Colonic mucosa (tissue), 4 donors: ENCODE measurements around the gene SUGCT. TPM values are rescaled to one million over a fixed set of nuclear protein-coding genes. Genes with fewer than 3 reads are reported as not detected.

Experiments
- DNase-seq: peaks from one replicate; pipeline ENCODE4 v3.0.0-alpha.2; 2020
- H3K27ac ChIP-seq: fragments of 200-600 bp; one replicate; pipeline ENCODE4 v1.8.0; 2021
- H3K27me3 ChIP-seq: fragments of 200-600 bp; one replicate; pipeline ENCODE4 v1.8.0; 2021
- H3K36me3 ChIP-seq: fragments of 200-600 bp; one replicate; pipeline ENCODE4 v1.8.0; 2021
- H3K4me1 ChIP-seq: fragments of 200-600 bp; one replicate; pipeline ENCODE4 v1.8.0; 2021; ENCODE audit warnings: mild to moderate bottlenecking
- H3K4me3 ChIP-seq: fragments of 200-600 bp; one replicate; pipeline ENCODE4 v1.8.0; 2021
- H3K9ac ChIP-seq, 2 donors: one replicate each; pipeline ENCODE4 v1.7.0; 2013; ENCODE audit warnings: control low read depth in 2 of 2, low read depth in 2 of 2, low read length in 2 of 2
- H3K9me3 ChIP-seq: fragments of 200-600 bp; one replicate; pipeline ENCODE4 v1.8.0; 2021
- intact Hi-C: fragments of 100-400 bp; cut with DNase I; formaldehyde crosslinking; loops from one replicate; pipeline ENCODE4 v1.14.1; 2022
- total RNA-seq, 2 donors: library from RNA; stranded (reverse); fragmentation: NEBNext Ultra II Directional in 1 of 2; extraction: Animal tissue kit (Norgen Biotek cat#: 25700) in 1 of 2; gene quantifications; one replicate each; pipeline ENCODE4 v1.2.1, GENCODE V29; 2021
- TF ChIP-seq, protein P1 (sequence below): fragments of 200-600 bp; IDR thresholded peaks from one replicate; pipeline ENCODE4 v1.8.0; 2022; ENCODE audit warnings: antibody characterized with exemption, mild to moderate bottlenecking
- donor health status: healthy.
- donor health status: DM: no; HTN: no; CAD: no.
- donor health status: DM: no; HTN: no; CAD: no.

The SUGCT gene
- total RNA-seq, 2 donors from 2014 or later: 3.6 to 15.1 TPM

DNA sequence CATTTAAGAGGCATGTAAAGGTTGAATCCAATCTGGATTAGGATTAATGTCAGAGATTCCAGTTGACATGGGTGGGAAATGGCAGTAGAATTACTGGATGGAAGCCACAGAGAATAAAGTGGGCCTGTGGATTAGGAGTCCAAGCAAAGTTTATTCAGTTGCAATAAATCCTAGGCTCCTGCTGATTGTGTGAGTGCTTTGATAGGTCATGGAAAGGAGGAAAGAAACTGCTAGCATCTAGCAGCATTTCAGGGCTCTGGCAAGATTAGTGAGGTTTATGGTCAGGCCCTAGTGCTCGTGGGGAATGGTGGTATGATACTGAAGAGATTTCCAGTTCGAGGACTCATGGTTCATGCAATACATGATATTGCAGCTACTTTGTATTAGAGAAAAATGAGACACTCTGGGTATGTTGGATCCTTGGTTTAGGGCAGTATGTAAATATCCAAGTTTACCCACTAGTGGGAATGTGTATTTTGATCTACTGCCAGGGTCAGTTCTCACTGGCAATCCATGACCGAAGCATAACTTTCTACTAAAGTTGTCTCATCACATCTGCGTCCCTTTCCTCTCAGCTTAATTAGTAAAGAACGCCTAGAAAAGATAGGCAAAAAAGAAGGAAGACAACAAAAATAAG is 235.0 kb downstream of the SUGCT start:
- Histone ChIP-seq H3K27me3 (no peaks in the 10 kb centered on the region), H3K9me3 (no peaks in the 10 kb centered on the region), H3K4me3 (no peak overlapping the region), H3K4me1 (no peaks in the 10 kb centered on the region), H3K27ac (no peak overlapping the region), H3K9ac (no peak overlapping the region), H3K36me3 (no peaks in the 10 kb centered on the region)
- intact Hi-C loops: no loop called here
- TF ChIP-seq, protein P1, sequence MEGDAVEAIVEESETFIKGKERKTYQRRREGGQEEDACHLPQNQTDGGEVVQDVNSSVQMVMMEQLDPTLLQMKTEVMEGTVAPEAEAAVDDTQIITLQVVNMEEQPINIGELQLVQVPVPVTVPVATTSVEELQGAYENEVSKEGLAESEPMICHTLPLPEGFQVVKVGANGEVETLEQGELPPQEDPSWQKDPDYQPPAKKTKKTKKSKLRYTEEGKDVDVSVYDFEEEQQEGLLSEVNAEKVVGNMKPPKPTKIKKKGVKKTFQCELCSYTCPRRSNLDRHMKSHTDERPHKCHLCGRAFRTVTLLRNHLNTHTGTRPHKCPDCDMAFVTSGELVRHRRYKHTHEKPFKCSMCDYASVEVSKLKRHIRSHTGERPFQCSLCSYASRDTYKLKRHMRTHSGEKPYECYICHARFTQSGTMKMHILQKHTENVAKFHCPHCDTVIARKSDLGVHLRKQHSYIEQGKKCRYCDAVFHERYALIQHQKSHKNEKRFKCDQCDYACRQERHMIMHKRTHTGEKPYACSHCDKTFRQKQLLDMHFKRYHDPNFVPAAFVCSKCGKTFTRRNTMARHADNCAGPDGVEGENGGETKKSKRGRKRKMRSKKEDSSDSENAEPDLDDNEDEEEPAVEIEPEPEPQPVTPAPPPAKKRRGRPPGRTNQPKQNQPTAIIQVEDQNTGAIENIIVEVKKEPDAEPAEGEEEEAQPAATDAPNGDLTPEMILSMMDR: no peak
- no peak for DNase-seq

DNA sequence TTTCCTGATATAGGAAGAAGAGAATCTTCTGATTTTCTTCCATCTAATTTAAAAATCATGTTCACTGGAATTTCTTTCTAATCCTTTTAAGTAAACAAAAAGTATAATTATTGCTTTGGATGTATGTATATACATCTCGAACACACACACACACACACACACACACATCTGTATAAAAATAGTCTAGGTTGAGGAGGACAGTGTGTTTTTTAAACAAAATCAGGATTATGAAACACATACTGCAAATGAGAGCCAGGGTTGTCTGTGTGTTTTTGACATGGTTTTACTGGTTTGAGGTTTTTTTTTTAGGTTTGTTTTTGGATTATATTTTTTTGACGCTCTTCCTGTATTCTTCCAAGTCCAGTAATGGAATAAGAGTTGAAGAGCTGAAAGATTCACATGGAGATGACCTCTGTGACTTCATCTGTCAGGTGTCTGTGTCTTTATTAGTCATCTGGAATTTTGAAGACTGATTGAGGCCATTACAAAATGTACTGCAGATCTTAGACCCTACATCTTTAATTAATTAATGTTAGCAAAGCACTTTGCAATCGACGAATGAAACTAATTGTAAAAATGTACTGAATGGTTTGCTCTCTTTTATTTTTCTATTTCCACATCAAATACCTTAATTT is 237.1 kb downstream of the SUGCT start:
- Histone ChIP-seq H3K27ac (no peak overlapping the region), H3K9ac (no peak overlapping the region), H3K9me3 (no peaks in the 10 kb centered on the region), H3K36me3 (no peaks in the 10 kb centered on the region), H3K4me1 (no peaks in the 10 kb centered on the region), H3K27me3 (no peaks in the 10 kb centered on the region), H3K4me3 (no peak overlapping the region)
- DNase-seq: no peak
- intact Hi-C loops: no loop called here
- TF ChIP-seq, protein P1: no peak

DNA sequence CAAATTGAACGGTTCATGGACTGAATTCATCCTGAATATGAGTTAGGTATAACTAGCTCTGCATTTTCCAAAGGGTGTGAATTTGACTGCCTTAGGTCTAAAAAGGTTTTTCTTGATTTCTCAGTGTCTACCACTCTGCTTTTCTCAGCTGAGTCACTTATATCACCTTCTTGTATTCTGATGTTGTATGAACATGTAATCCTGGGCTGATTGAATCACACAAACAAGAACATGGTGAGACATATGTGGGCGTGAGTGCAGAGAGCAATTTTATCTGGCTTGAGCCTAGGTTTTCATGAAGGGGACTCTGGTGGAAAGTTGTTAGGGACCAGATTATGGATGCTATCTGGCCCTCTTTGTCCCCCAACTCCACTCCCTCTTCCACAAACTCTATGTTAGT is 239.8 kb downstream of the SUGCT start:
- Histone ChIP-seq H3K9ac (no peak overlapping the region), H3K27me3 (no peaks in the 10 kb centered on the region), H3K4me3 (no peak overlapping the region), H3K36me3 (no peaks in the 10 kb centered on the region), H3K27ac (no peak overlapping the region), H3K9me3 (no peaks in the 10 kb centered on the region), H3K4me1 (no peaks in the 10 kb centered on the region)
- intact Hi-C loops: no loop called here
- DNase-seq: no peak
- TF ChIP-seq, protein P1: no peak

DNA sequence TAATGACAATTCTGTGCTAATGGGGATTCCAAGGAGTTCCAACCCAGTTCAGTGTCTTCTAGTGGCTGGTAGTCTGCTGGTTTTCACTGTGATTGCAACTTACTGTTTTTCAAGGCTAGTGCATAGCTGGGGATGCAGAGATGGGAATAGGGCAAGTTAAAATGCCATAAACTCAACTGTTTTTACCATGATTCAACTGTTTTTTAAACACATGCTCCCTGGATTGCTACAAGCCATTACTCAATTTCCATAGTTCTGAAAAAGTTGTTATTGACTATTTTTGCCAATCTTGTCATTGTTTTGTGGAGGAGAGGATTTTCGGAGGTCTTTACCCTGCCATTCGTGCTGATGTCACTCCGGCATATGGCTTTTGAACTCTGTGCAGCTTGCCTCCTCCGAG is 245.3 kb downstream of the SUGCT start:
- intact Hi-C loops: no loop called here
- H3K9ac ChIP-seq: no peak overlapping the region
- H3K36me3 ChIP-seq: no peaks in the 10 kb centered on the region
- DNase-seq: no peak
- H3K4me1 ChIP-seq: no peaks in the 10 kb centered on the region
- H3K4me3 ChIP-seq: no peak overlapping the region
- TF ChIP-seq, protein P1: no peak
- no peak overlapping the region for H3K27ac ChIP-seq
- H3K9me3 ChIP-seq: no peaks in the 10 kb centered on the region
- no peaks in the 10 kb centered on the region for H3K27me3 ChIP-seq

DNA sequence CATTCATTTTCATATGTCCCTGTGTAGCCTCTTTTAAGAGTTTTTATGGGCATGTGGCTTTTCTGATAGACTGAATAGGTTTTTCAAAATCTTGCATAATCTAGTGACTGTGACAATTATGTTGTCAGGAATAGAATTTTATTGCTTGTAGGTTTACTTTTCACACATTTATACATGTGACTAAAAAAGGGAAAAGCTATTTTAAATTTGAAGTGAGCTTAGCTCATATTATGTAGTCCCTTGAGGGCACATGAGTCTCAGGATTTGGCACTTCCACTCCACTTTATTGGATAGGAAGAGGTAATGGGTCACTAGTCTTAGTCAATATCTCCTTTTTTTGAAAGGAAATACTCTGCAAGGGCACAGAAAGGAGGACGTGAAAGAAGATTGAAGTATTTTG is 247.3 kb downstream of the SUGCT start:
- intact Hi-C loops: no loop called here
- Histone ChIP-seq H3K4me1 (no peaks in the 10 kb centered on the region), H3K4me3 (no peak overlapping the region), H3K9ac (no peak overlapping the region), H3K27ac (no peak overlapping the region), H3K27me3 (no peaks in the 10 kb centered on the region), H3K36me3 (no peaks in the 10 kb centered on the region), H3K9me3 (no peaks in the 10 kb centered on the region)
- no peak for DNase-seq
- TF ChIP-seq, protein P1: no peak
